ENCODE data around the gene MAML2. TPM values are rescaled to one million over a fixed set of nuclear protein-coding genes. Genes with fewer than 3 reads are reported as not detected.

MAML2 gene
- total RNA-seq, 1 experiment from 2014 or later: 22.7 TPM

- Mint-ChIP-seq H3K4me3 (ENCODE audit: low read depth, unreplicated experiment) (no peak overlapping the region), H3K27me3 (ENCODE audit: unreplicated experiment) (no peaks in the 10 kb centered on the region), H3K9me3 (ENCODE audit: low read depth, unreplicated experiment) (no peaks in the 10 kb centered on the region), H3K27ac (ENCODE audit: unreplicated experiment) (no peak overlapping the region), H3K36me3 (ENCODE audit: insufficient read depth, unreplicated experiment) (no peaks in the 10 kb centered on the region), H3K4me1 (ENCODE audit: low read depth, unreplicated experiment) (peaks cover 14% of the 10 kb centered on the region)
- no TSS peak for BruUV-seq (replicated peaks)
- DNase-seq: no peak
- intact Hi-C loops (cut with micrococcal nuclease; ENCODE audit: unreplicated experiment): no loop called here
- CTCF ChIA-PET: no interaction called here
- no peak for TF ChIP-seq CTCF (IDR thresholded peaks at IDR 0.05; ENCODE audit: unreplicated experiment)
Observed at GRCh38 chr11:96109331-96110030, 233.5 kb downstream of the MAML2 start.

- intact Hi-C loops (cut with micrococcal nuclease; ENCODE audit: unreplicated experiment): no loop called here
- H3K4me3 Mint-ChIP-seq (ENCODE audit: low read depth, unreplicated experiment): no peak overlapping the region
- H3K4me1 Mint-ChIP-seq (ENCODE audit: low read depth, unreplicated experiment): peaks cover 24% of the 10 kb centered on the region
- no peak overlapping the region for H3K27ac Mint-ChIP-seq (ENCODE audit: unreplicated experiment)
- no TSS peak for BruUV-seq (replicated peaks)
- no peaks in the 10 kb centered on the region for H3K9me3 Mint-ChIP-seq (ENCODE audit: low read depth, unreplicated experiment)
- no peaks in the 10 kb centered on the region for H3K36me3 Mint-ChIP-seq (ENCODE audit: insufficient read depth, unreplicated experiment)
- no peak for DNase-seq
- no peak for TF ChIP-seq CTCF (IDR thresholded peaks at IDR 0.05; ENCODE audit: unreplicated experiment)
- H3K27me3 Mint-ChIP-seq (ENCODE audit: unreplicated experiment): no peaks in the 10 kb centered on the region
- CTCF ChIA-PET: no interaction called here
Observed at GRCh38 chr11:96107143-96107824, 235.7 kb downstream of the MAML2 start.

GRCh38 chr11:96106645-96107044 lies 236.3 kb downstream of the MAML2 start:
- CTCF ChIA-PET: no interaction called here
- BruUV-seq (replicated peaks): no TSS peak
- intact Hi-C loops (cut with micrococcal nuclease; ENCODE audit: unreplicated experiment): no loop called here

GRCh38 chr11:96105944-96106343 lies 237.1 kb downstream of the MAML2 start:
- DNase-seq: no peak
- Mint-ChIP-seq H3K4me1 (ENCODE audit: low read depth, unreplicated experiment) (peaks cover 24% of the 10 kb centered on the region), H3K27ac (ENCODE audit: unreplicated experiment) (no peak overlapping the region), H3K4me3 (ENCODE audit: low read depth, unreplicated experiment) (no peak overlapping the region), H3K27me3 (ENCODE audit: unreplicated experiment) (no peaks in the 10 kb centered on the region), H3K9me3 (ENCODE audit: low read depth, unreplicated experiment) (no peaks in the 10 kb centered on the region), H3K36me3 (ENCODE audit: insufficient read depth, unreplicated experiment) (no peaks in the 10 kb centered on the region)
- TF ChIP-seq CTCF (IDR thresholded peaks at IDR 0.05; ENCODE audit: unreplicated experiment): no peak
- intact Hi-C loops (cut with micrococcal nuclease; ENCODE audit: unreplicated experiment): no loop called here
- CTCF ChIA-PET: no interaction called here
- no TSS peak for BruUV-seq (replicated peaks)

More at GRCh38 chr11:96106645-96107044, 236.3 kb downstream of the MAML2 start:
- DNase-seq: no peak
- Mint-ChIP-seq H3K4me1 (ENCODE audit: low read depth, unreplicated experiment) (peaks cover 24% of the 10 kb centered on the region), H3K4me3 (ENCODE audit: low read depth, unreplicated experiment) (no peak overlapping the region), H3K36me3 (ENCODE audit: insufficient read depth, unreplicated experiment) (no peaks in the 10 kb centered on the region), H3K27ac (ENCODE audit: unreplicated experiment) (no peak overlapping the region), H3K9me3 (ENCODE audit: low read depth, unreplicated experiment) (no peaks in the 10 kb centered on the region), H3K27me3 (ENCODE audit: unreplicated experiment) (no peaks in the 10 kb centered on the region)
- no peak for TF ChIP-seq CTCF (IDR thresholded peaks at IDR 0.05; ENCODE audit: unreplicated experiment)

Data from Calu3 (cell line).